ENCODE measurements around the gene VPS35.

Gene VPS35

GRCh38 chr16:46612121-46612520 lies 76.9 kb downstream of the VPS35 start:
- DNase-seq (ENCODE audit: low read depth), result no peak

DNA sequence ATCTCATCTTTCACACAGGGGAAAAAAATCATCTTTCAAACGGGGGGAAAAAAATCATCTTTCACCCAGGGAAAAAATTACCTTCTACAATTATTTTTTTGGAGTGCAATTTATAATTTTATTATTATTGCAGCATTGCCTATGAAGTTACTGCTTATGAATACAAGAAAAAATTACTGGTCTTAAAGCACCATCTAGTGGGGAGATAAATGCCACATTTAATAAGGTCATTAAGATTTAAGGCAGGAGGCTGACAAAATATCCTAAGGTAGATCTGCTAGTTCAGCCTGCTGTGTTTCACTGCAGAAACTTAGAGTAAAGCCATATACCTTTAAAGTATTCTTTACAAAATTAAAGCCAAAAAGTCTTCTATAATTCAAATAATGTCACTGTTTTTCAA lies 81.4 kb downstream of the VPS35 start:
- DNase-seq (ENCODE audit: low read depth), result peak; percentile 2

DNA sequence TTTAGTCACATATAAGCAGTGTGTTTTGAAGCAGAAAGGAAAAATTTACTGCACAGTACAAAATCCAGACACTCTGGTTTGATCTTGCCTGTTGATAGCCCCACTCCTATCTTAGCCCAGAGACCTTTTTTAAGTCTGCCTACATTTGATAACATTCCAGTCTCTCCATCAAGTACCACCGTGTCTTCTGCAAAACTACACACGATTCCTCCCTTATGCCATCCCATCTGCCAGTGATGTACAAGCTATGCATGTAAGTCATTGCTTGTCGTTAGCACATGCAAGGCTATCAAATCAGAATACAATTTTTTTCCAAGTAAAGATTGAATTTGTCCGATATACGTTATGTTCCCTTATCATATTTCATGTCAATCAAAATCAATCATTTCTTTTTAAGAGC lies 82.7 kb downstream of the VPS35 start:
- DNase-seq (ENCODE audit: low read depth), result no peak
